ENCODE measurements around the gene SSB.

DNA sequence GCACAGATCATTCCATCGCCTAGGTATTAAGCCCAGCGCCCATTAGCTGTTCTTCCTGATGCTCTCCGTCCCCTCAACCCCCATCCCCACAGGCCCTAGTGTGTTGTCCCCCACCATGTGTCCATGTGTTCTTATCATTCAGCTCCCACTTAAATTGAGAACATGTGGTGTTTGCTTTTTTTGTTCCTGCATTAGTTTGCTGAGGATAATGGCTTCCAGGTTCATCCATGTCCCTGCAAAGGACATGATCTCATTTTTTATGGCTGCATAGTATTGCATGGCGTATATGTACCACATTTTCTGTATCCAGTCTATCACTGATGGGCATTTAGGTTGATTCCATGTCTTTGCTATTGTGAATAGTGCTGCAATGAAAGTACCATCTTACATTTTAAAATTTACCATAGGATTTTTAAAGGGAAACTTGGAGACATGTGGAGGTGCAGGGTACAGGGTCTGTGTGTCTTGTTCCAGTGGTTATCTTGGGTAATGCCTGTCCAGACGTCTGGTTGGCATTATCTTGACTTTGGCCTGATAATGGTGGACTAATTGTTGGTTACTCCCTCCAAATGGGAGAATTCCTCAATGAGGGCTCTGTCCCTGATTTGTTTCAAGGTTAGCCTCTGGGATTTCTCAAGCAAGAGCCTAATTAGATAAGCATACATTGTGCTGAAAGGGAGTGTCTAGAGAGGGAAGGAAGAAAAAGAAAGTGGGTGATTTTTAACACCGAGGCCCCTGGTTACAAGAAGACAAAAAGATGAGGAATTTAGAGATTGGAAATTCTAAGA lies 43.4 kb upstream of the SSB start:
- TF ChIP-seq GATA2 (IDR thresholded peaks at IDR 0.05; ENCODE audit: low read depth, low read length): no peak
- no peak for TF ChIP-seq GATA3 (IDR thresholded peaks at IDR 0.05; ENCODE audit: low read depth, low read length)

Measured in SH-SY5Y (cell line).